ENCODE measurements around the gene CDYL2.

The CDYL2 gene

DNA sequence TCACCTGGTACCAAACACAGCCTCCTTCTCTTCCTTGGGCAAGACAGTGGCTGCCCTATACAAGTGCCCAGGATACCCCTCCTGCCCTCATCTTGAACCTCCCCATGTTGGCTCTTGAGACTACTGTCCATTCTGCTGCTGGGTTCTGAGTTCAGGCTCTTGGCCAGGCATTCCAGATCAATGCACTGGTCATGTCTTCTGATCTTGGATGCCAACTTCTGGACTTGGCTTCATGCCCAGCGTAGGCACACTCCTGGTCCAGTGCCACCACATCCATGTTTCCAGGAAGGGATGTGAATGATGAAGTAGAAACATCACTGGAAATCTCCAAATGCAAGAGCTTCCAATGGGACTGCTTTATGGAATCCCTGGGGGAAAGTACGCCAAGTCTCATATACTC, 212.1 kb downstream of the CDYL2 start:
- TF ChIP-seq, protein P1, sequence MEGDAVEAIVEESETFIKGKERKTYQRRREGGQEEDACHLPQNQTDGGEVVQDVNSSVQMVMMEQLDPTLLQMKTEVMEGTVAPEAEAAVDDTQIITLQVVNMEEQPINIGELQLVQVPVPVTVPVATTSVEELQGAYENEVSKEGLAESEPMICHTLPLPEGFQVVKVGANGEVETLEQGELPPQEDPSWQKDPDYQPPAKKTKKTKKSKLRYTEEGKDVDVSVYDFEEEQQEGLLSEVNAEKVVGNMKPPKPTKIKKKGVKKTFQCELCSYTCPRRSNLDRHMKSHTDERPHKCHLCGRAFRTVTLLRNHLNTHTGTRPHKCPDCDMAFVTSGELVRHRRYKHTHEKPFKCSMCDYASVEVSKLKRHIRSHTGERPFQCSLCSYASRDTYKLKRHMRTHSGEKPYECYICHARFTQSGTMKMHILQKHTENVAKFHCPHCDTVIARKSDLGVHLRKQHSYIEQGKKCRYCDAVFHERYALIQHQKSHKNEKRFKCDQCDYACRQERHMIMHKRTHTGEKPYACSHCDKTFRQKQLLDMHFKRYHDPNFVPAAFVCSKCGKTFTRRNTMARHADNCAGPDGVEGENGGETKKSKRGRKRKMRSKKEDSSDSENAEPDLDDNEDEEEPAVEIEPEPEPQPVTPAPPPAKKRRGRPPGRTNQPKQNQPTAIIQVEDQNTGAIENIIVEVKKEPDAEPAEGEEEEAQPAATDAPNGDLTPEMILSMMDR (IDR thresholded peaks at IDR 0.05; ENCODE audit: extremely low read depth, insufficient read depth, missing control alignments): no peak
- in situ Hi-C loops (cut with MboI; ENCODE audit: low pct_unique_long_range_greater_than_20kb, low sequenced_read_pairs, unreplicated experiment): no loop called here

DNA sequence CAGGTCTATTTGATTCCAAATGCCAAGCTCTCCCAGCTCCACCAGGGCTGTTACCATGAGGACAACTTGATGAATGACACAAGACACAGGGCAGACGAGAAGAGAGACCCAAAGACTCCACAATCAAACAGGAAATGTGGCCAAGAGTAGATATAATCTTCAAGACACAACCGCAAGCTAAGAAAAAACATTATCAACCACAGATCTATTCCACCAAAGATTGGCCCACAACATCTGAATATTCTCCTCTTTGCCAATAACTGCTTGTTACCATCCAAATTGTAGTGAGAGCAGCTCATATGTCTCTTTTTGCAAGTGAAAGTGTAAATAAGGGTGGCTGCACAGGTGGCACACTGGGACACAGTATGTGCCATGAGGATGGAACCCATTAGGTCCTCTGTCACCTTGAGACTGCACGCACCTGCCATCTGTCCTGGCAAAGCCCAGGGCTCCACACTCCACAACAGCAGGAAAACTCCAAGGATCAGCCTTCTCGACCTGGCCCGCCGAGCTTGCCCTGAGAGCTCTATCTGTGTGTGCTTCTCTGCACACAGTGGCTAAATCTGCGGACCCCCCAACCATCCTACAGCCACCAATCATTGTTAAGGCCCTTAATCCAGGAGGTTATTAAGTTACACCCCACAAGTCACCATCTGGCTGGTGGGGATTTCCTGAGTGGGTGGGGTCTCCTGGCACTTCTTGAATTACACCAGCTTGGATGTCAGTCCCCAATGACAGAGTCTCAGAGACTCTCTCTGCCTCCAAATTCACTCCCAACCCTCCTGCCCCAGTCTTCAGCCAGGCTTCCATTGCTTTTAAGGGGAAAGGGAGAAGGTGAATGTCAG, 213.1 kb downstream of the CDYL2 start:
- in situ Hi-C loops (cut with MboI; ENCODE audit: low pct_unique_long_range_greater_than_20kb, low sequenced_read_pairs, unreplicated experiment): no loop called here
- TF ChIP-seq, protein P1 (IDR thresholded peaks at IDR 0.05; ENCODE audit: extremely low read depth, insufficient read depth, missing control alignments): no peak

More for the DNA sequence above, 212.1 kb downstream of the CDYL2 start:
- DNase-seq (ENCODE audit: low spot score): no peak

GRCh38 chr16:80587071-80587470, 217.3 kb downstream of the CDYL2 start:
- TF ChIP-seq, protein P1 (IDR thresholded peaks at IDR 0.05; ENCODE audit: extremely low read depth, insufficient read depth, missing control alignments): no peak
- in situ Hi-C loops (cut with MboI; ENCODE audit: low pct_unique_long_range_greater_than_20kb, low sequenced_read_pairs, unreplicated experiment): no loop called here
- DNase-seq (ENCODE audit: low spot score): no peak

More for the DNA sequence above, 213.1 kb downstream of the CDYL2 start:
- DNase-seq (ENCODE audit: low spot score): no peak

GRCh38 chr16:80586476-80586875, 217.9 kb downstream of the CDYL2 start:
- in situ Hi-C loops (cut with MboI; ENCODE audit: low pct_unique_long_range_greater_than_20kb, low sequenced_read_pairs, unreplicated experiment): no loop called here
- TF ChIP-seq, protein P1 (IDR thresholded peaks at IDR 0.05; ENCODE audit: extremely low read depth, insufficient read depth, missing control alignments): no peak
- no peak for DNase-seq (ENCODE audit: low spot score)

DNA sequence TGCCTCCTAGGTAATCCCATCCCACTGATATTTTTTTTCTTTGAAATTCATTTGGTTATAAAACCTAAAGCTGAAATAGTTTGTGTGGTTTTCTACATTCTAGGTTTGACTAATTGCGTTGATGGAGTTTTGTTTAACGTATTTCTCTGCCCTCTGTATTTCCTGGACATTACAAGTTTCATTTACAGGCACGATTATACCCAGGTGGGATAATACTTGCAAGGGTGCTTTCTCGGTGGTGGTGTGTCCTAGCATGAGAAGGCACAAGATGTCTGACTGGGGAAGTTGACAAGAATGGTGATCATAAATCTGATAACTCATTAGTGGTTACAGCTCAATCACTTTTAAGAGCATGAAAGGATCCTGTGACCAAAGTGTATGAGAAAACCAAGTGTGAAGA, 218.6 kb downstream of the CDYL2 start:
- DNase-seq (ENCODE audit: low spot score): no peak
- in situ Hi-C loops (cut with MboI; ENCODE audit: low pct_unique_long_range_greater_than_20kb, low sequenced_read_pairs, unreplicated experiment): no loop called here
- TF ChIP-seq, protein P1 (IDR thresholded peaks at IDR 0.05; ENCODE audit: extremely low read depth, insufficient read depth, missing control alignments): no peak

GRCh38 chr16:80583466-80583865, 220.9 kb downstream of the CDYL2 start:
- in situ Hi-C loops (cut with MboI; ENCODE audit: low pct_unique_long_range_greater_than_20kb, low sequenced_read_pairs, unreplicated experiment): no loop called here
- DNase-seq (ENCODE audit: low spot score): no peak
- TF ChIP-seq, protein P1 (IDR thresholded peaks at IDR 0.05; ENCODE audit: extremely low read depth, insufficient read depth, missing control alignments): no peak

Data from GM13977 (cell line).